ENCODE measurements around the gene CHEK1. TPM values are rescaled to one million over a fixed set of nuclear protein-coding genes. Genes with fewer than 3 reads are reported as not detected.
"Not testable (repeated sequence)": the region's sequence is repeated elsewhere in the genome, so short reads cannot be mapped to it uniquely, and the experiment has no call there.

CHEK1 gene
- total RNA-seq (2022), result 121 and 142 TPM in 2 replicates
- percentile 94 among the genes with signal in this experiment for Bru-seq, nascent RNA
- BruChase-seq, experiment 1, labeled RNA remaining after a 2-hour chase, result percentile 95 among the genes with signal in this experiment
- BruChase-seq, experiment 2, labeled RNA remaining after a 6-hour chase, result percentile 96 among the genes with signal in this experiment
- long read RNA-seq, full-length matches to known transcripts, result 34 of 83 reads
- long read RNA-seq, partial matches to known transcripts, result 19 of 83 reads
- long read RNA-seq, other reads (novel, unspliced or antisense), result 30 of 83 reads

DNA sequence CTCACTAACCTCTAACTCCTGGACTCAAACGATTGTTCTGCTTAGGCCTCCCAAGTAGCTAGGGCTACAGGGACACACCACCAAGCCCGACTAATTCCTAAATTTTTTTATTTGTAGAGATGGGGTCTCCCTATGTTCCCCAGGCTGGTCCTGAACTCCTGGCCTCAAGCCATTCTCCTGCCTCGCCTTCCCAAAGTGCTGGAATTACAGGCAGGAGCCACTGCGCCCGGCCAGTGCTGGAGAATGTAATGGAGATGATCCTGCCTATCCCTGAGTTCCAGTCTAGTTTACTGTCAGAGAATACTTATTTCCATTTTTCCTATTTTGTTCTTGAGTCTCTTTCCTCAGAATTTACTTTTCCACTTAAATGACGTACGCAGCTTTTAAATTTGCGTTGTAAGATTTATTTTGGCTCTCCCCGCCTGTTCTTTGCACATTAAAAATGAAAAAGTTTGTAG, at the start of gene CHEK1:
Gene CHEK1 (plus strand): TSS at position 408 of the 458 bp plus-strand sequence. CDS start 1,606 bp downstream, outside the sequence.
- H3K4me3 ChIP-seq (ENCODE audit: low read depth, low read length), result peak within 1 kb of the TSS; percentile 68
- no peaks in the 10 kb centered on the region for H3K9me3 Mint-ChIP-seq (ENCODE audit: unreplicated experiment)
- H3K27ac Mint-ChIP-seq (ENCODE audit: unreplicated experiment), result peak within 1 kb of the TSS; percentile 92
- no peaks in the 10 kb centered on the region for H3K27me3 ChIP-seq (replicated peaks; ENCODE audit: control insufficient read depth, insufficient read depth, low read length)
- intact Hi-C loops (cut with micrococcal nuclease; ENCODE audit: unreplicated experiment), result no loop called here
- TF ChIP-seq, protein P1, sequence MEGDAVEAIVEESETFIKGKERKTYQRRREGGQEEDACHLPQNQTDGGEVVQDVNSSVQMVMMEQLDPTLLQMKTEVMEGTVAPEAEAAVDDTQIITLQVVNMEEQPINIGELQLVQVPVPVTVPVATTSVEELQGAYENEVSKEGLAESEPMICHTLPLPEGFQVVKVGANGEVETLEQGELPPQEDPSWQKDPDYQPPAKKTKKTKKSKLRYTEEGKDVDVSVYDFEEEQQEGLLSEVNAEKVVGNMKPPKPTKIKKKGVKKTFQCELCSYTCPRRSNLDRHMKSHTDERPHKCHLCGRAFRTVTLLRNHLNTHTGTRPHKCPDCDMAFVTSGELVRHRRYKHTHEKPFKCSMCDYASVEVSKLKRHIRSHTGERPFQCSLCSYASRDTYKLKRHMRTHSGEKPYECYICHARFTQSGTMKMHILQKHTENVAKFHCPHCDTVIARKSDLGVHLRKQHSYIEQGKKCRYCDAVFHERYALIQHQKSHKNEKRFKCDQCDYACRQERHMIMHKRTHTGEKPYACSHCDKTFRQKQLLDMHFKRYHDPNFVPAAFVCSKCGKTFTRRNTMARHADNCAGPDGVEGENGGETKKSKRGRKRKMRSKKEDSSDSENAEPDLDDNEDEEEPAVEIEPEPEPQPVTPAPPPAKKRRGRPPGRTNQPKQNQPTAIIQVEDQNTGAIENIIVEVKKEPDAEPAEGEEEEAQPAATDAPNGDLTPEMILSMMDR (IDR thresholded peaks at IDR 0.05; ENCODE audit: insufficient read depth in 1 of 2, low read depth in 1 of 2, low read length in 1 of 2, severe bottlenecking in 1 of 2, unreplicated experiment in 1 of 2), result no peak
- no peaks in the 10 kb centered on the region for H3K27me3 Mint-ChIP-seq (ENCODE audit: insufficient read depth, unreplicated experiment)
- H3K4me1 Mint-ChIP-seq (ENCODE audit: low read depth, unreplicated experiment), result peaks cover 17% of the 10 kb centered on the region
- CTCF ChIA-PET, result interaction anchor here (0.7 to 1.5 kb wide), 2 partner anchors 55 to 846 kb away, joined by 3 to 6 read pairs; partner anchors contain the start of gene EI24
- peak within 1 kb of the TSS; percentile 82 for H3K4me3 Mint-ChIP-seq (ENCODE audit: unreplicated experiment)
- DNase-seq, result peak in 1 of 2 experiments; percentile 30
- H3K4me1 ChIP-seq, result peaks cover 8% of the 10 kb centered on the region
- H3K36me3 Mint-ChIP-seq (ENCODE audit: insufficient read depth, unreplicated experiment), result peaks cover 73% of the 10 kb centered on the region
- H3K9me3 ChIP-seq, result no peaks in the 10 kb centered on the region
- no TSS peak for BruUV-seq (replicated peaks)
- POLR2A ChIA-PET, result interaction anchor here (0.6 to 2.7 kb wide), 3 partner anchors 28 to 55 kb away, joined by 3 to 18 read pairs (median 5); partner anchors contain the start of genes EI24 and STT3A
- H3K36me3 ChIP-seq (ENCODE audit: control insufficient read depth, insufficient read depth, low read length), result peaks cover 5% of the 10 kb centered on the region; the same call in 1 of the 2 replicates

DNA sequence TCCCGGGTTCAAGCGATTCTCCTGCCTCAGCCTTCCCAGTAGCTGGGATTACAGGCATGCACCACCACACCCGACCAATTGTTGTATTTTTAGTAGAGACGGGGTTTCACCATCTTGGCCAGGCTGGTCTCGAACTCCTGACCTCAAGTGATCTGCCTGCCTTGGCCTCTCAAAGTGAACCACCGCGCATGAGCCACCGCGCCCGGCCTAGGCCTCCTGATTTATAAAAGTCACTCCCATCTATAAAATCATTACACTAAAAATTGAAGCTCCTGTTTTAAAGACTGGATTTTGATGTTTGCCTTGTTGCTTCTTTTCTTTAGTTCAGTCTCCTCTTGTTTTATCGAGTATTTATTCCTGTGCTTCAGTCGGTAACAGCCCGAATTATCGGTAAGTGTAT, 47.8 kb upstream of the CHEK1 start:
- DNase-seq; H3K27ac Mint-ChIP-seq (ENCODE audit: unreplicated experiment); H3K4me1 Mint-ChIP-seq (ENCODE audit: low read depth, unreplicated experiment); BruUV-seq (replicated peaks); H3K4me1 ChIP-seq; H3K4me3 ChIP-seq (ENCODE audit: low read depth, low read length); H3K9me3 Mint-ChIP-seq (ENCODE audit: unreplicated experiment); H3K27me3 Mint-ChIP-seq (ENCODE audit: insufficient read depth, unreplicated experiment); intact Hi-C loops (cut with micrococcal nuclease; ENCODE audit: unreplicated experiment); H3K4me3 Mint-ChIP-seq (ENCODE audit: unreplicated experiment); H3K27me3 ChIP-seq (replicated peaks; ENCODE audit: control insufficient read depth, insufficient read depth, low read length); H3K9me3 ChIP-seq; CTCF ChIA-PET; POLR2A ChIA-PET: not testable (repeated sequence)
- peaks cover 12% of the 10 kb centered on the region for H3K36me3 ChIP-seq (ENCODE audit: control insufficient read depth, insufficient read depth, low read length)
- peaks cover 88% of the 10 kb centered on the region for H3K36me3 Mint-ChIP-seq (ENCODE audit: insufficient read depth, unreplicated experiment)

DNA sequence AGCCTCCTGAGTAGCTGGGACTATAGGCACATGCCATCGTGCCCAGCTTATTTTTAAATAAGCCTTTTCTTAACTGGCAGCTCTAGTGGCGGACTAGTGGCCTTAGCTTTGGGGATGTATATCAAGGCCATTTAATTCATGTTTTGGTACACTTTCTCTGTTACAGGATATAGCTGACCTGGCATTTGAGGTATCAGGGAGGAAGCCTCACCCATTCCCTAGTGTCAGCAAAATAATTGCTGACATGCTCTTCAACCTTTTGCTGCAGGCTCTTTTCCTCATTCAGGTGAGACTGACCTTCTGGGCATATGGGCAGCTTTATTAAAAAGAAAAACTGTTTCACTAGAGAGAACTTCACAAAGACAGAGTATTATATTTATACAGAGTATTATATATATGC, 46.2 kb upstream of the CHEK1 start:
- no TSS peak for BruUV-seq (replicated peaks)
- TF ChIP-seq, protein P1 (IDR thresholded peaks at IDR 0.05; ENCODE audit: insufficient read depth in 1 of 2, low read depth in 1 of 2, low read length in 1 of 2, severe bottlenecking in 1 of 2, unreplicated experiment in 1 of 2), result no peak
- Histone ChIP-seq H3K27me3 (replicated peaks; ENCODE audit: control insufficient read depth, insufficient read depth, low read length) (no peaks in the 10 kb centered on the region), H3K36me3 (ENCODE audit: control insufficient read depth, insufficient read depth, low read length) (peaks cover 12% of the 10 kb centered on the region), H3K4me1 (no peaks in the 10 kb centered on the region), H3K9me3 (no peaks in the 10 kb centered on the region), H3K4me3 (ENCODE audit: low read depth, low read length) (no peak overlapping the region)
- Mint-ChIP-seq H3K4me1 (ENCODE audit: low read depth, unreplicated experiment) (no peaks in the 10 kb centered on the region), H3K36me3 (ENCODE audit: insufficient read depth, unreplicated experiment) (peaks cover 91% of the 10 kb centered on the region), H3K27ac (ENCODE audit: unreplicated experiment) (no peak overlapping the region), H3K4me3 (ENCODE audit: unreplicated experiment) (no peak overlapping the region), H3K27me3 (ENCODE audit: insufficient read depth, unreplicated experiment) (no peaks in the 10 kb centered on the region), H3K9me3 (ENCODE audit: unreplicated experiment) (no peaks in the 10 kb centered on the region)
- intact Hi-C loops (cut with micrococcal nuclease; ENCODE audit: unreplicated experiment), result no loop called here
- ChIA-PET CTCF (no interaction called here), POLR2A (interaction anchor here (0.7 to 1.0 kb wide), 2 partner anchors 8 to 14 kb away, joined by 3 read pairs; partner anchors contain the start of gene STT3A)
- DNase-seq, result no peak

Data from Caco-2 (cell line).